Measurements from ENCODE around the gene SUCLG2. TPM values are rescaled to one million over a fixed set of nuclear protein-coding genes. Genes with fewer than 3 reads are reported as not detected.

SUCLG2 gene
- polyA plus RNA-seq, 4 donors: 51.3 to 82.7 (median 73.7) TPM

GRCh38 chr3:67461667-67462142 lies 192.7 kb downstream of the SUCLG2 start:
- no peak for DNase-seq (ENCODE audit: low read depth in 4 of 4, low spot score in 3 of 4)

GRCh38 chr3:67460841-67461510 lies 193.4 kb downstream of the SUCLG2 start:
- no peak for DNase-seq (ENCODE audit: low read depth in 4 of 4, low spot score in 3 of 4)

GRCh38 chr3:67459796-67460195 lies 194.6 kb downstream of the SUCLG2 start:
- no peak for DNase-seq (ENCODE audit: low read depth in 4 of 4, low spot score in 3 of 4)

- DNase-seq (ENCODE audit: low read depth in 4 of 4, low spot score in 3 of 4): no peak
Observed at GRCh38 chr3:67458896-67459530, 195.4 kb downstream of the SUCLG2 start.

GRCh38 chr3:67458408-67458807 lies 196.0 kb downstream of the SUCLG2 start:
- DNase-seq (ENCODE audit: low read depth in 4 of 4, low spot score in 3 of 4): no peak

GRCh38 chr3:67453628-67454027 lies 200.8 kb downstream of the SUCLG2 start:
- no peak for DNase-seq (ENCODE audit: low read depth in 4 of 4, low spot score in 3 of 4)

GRCh38 chr3:67450153-67450552 lies 204.3 kb downstream of the SUCLG2 start:
- DNase-seq (ENCODE audit: low read depth in 4 of 4, low spot score in 3 of 4): no peak

DNA sequence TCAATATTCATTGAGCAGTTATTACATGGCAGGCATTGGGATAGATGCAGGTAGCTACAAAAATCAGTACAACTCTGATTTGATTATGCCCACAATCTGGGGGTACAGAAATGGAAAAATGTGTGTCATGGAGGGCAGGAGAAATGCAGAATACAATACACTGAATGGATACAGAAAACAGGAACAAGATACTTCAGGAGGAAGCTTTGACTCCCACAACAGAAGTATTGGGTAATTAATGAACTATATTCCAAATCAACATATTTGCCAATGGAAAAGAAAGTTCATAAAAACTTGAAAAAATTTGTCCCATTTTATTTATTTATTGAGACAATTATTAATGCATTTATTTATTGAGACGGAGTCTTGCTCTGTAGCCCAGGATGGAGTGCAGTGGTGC lies 207.0 kb downstream of the SUCLG2 start:
- no peak for DNase-seq (ENCODE audit: low read depth in 4 of 4, low spot score in 3 of 4)

GRCh38 chr3:67437789-67438188 lies 216.6 kb downstream of the SUCLG2 start:
- no peak for DNase-seq (ENCODE audit: low read depth in 4 of 4, low spot score in 3 of 4)

DNA sequence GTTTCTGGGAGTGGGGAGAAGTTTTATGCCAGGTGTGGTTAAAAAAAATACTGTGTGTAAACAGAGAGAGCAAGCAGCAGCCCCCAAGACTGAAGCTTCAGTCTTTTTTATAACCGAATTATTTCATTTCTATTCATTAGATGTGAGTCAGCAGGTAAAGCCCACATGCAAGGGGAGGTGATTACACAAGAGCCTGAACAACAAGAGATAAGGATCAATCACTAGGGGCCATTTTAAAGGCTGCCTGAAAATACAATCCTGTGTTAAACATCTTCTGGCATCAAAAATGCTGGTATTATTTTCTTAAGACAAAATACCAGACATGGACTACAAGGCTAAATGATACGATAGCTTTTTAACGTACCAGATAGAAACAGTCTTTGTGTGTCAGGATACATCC lies 217.3 kb downstream of the SUCLG2 start:
- DNase-seq (ENCODE audit: low read depth in 4 of 4, low spot score in 3 of 4): no peak

GRCh38 chr3:67433109-67433508 lies 221.3 kb downstream of the SUCLG2 start:
- no peak for DNase-seq (ENCODE audit: low read depth in 4 of 4, low spot score in 3 of 4)

DNA sequence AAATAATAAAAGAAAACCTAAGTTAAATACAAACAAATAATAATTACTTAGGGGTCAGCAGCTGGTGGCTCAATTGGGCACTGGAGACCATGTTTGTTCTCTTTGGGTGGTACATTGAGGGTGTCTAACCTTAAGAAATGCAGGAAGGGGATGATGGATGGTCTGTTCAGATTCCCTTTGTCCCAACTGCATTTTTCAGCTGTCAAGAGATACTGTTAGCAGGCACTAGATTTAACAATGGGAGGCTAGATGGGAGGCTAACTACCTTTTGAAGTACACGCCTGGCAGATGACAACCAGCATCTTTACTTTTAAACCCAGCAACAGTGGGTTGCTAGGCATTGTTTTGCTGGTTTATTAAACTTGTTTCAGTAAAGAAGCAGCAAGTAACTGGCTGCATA lies 222.5 kb downstream of the SUCLG2 start:
- DNase-seq (ENCODE audit: low read depth in 4 of 4, low spot score in 3 of 4): no peak

DNA sequence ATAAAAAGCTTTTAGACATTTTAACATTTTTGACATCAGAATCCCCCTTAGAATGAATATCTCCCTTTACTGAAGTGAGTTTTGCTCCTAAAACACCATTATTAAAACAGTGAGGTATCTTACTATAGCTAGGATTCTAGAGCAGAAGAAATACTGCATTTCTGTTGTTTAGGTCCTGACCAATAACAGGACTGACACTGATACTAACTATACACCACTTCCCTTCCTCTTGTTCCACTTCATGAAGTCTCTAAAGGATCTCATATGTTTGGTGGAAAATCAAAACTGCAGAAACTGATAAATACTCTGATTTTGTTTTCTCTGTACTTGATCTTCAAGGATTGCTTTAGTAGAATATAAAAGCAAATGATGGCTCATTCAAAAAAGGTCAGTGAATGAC lies 230.7 kb downstream of the SUCLG2 start:
- no peak for DNase-seq (ENCODE audit: low read depth in 4 of 4, low spot score in 3 of 4)

DNA sequence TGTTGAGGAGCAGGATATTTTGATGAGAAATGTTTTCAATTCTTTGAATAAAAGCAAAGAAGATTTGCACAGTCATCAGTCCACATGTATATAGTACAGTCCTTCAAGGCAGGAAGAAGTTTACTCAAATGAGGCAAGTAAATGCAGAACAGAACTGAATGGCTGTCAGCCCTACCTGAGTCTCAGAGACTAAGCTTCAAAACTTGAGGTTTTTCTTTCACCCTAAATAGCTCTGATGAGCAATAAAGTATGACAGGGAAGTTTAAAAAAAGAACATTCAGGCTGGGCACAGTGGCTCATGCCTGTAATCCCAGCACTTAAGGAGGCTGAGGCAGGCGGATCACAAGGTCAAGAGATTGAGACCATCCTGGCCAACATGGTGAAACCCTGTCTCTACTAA lies 232.5 kb downstream of the SUCLG2 start:
- no peak for DNase-seq (ENCODE audit: low read depth in 4 of 4, low spot score in 3 of 4)

- DNase-seq (ENCODE audit: low read depth in 4 of 4, low spot score in 3 of 4): no peak
Observed at GRCh38 chr3:67419779-67420178, 234.6 kb downstream of the SUCLG2 start.

GRCh38 chr3:67419218-67419529 lies 235.2 kb downstream of the SUCLG2 start:
- no peak for DNase-seq (ENCODE audit: low read depth in 4 of 4, low spot score in 3 of 4)

- DNase-seq (ENCODE audit: low read depth in 4 of 4, low spot score in 3 of 4): no peak
Observed at GRCh38 chr3:67418426-67419217, 235.8 kb downstream of the SUCLG2 start.

GRCh38 chr3:67416703-67417102 lies 237.7 kb downstream of the SUCLG2 start:
- DNase-seq (ENCODE audit: low read depth in 4 of 4, low spot score in 3 of 4): no peak

GRCh38 chr3:67415511-67415910 lies 238.9 kb downstream of the SUCLG2 start:
- DNase-seq (ENCODE audit: low read depth in 4 of 4, low spot score in 3 of 4): no peak

DNA sequence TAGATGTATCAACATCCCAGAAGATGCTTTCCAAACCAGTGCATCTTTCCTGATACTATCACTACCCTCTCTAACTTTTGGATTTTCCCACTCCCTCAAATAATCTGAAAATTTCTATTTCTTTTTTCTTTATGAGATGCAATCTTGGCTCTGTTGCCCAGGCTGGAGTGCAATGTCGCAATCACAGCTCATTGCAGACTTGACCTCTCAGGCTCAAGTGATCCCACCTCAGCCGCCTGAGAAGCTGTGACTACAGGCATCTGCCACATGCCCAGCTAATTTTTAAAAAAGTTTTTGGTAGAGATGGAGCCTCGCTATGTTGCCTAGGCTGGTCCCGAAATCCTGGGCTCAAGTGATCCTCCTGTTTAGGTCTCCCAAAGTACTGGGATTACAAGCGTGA lies 239.7 kb downstream of the SUCLG2 start:
- DNase-seq (ENCODE audit: low read depth in 4 of 4, low spot score in 3 of 4): no peak

- no peak for DNase-seq (ENCODE audit: low read depth in 4 of 4, low spot score in 3 of 4)
Observed at GRCh38 chr3:67405193-67405592, 249.2 kb downstream of the SUCLG2 start.

DNA sequence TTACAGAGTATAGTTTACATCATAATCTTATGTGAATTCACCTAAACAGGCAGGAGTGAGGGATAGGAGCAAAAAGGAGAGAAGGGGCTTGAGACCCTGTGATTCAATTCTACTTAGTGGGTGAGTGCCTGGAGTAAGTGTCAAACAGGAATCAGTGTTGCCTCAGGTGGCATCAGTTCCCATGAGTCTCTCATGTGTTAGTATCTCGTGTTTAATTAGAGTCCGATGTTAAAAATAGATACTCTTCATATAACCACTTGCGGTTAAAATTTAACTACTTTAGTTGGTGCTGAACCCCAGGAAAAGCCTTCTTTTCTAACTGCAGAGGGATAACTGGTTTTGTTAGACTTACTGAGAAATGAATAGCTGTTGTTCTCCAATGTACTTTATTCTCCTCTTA lies 251.5 kb downstream of the SUCLG2 start:
- DNase-seq (ENCODE audit: low read depth in 4 of 4, low spot score in 3 of 4): no peak

All from left renal pelvis (tissue), 4 donors.